Vagina (tissue), 2 donors: Measurements from ENCODE around the gene PTDSS2.

Source experiments
- POLR2A ChIP-seq, 2 donors: fragments of 450-650 bp; IDR thresholded peaks; one replicate each; pipeline ENCODE4 v1.6.1; 2017; ENCODE audit warnings: antibody characterized with exemption in 2 of 2, mild to moderate bottlenecking in 2 of 2, moderate library complexity in 2 of 2
- POLR2AphosphoS5 ChIP-seq, 2 donors: sonication (generic); formaldehyde crosslinking; IDR thresholded peaks; one replicate each; pipeline ENCODE4 v1.9.0; 2017; ENCODE audit warnings: antibody characterized with exemption in 2 of 2, mild to moderate bottlenecking in 2 of 2, low read depth in 1 of 2; ENCODE audit not compliant: insufficient read depth in 1 of 2

- no peak for TF ChIP-seq POLR2A (IDR thresholded peaks at IDR 0.05)
- no peak for TF ChIP-seq POLR2AphosphoS5 (IDR thresholded peaks at IDR 0.05; ENCODE audit: insufficient read depth in 1 of 2, low read depth in 1 of 2)
Observed at GRCh38 chr11:465896-466530, 15.9 kb downstream of the PTDSS2 start.
